Peyer's patch (tissue), 4 donors: ENCODE results near the gene NME7.

ENCODE experiments used
- CTCF ChIP-seq, 6 experiments: fragments of 450-650 bp in 4 of 6; fragments of 200-600 bp in 2 of 6; sonication (generic) in 1 of 6; IDR thresholded peaks; one replicate each; pipeline ENCODE4 v1.5.1; 2017 to 2019; ENCODE audit warnings: antibody characterized with exemption in 6 of 6, mild to moderate bottlenecking in 3 of 6, moderate library complexity in 1 of 6
- POLR2A ChIP-seq, 2 donors: fragments of 450-650 bp; IDR thresholded peaks; one replicate each; pipeline ENCODE4 v1.5.1; 2017; ENCODE audit warnings: antibody characterized with exemption in 2 of 2, mild to moderate bottlenecking in 2 of 2, moderate library complexity in 2 of 2

- TF ChIP-seq POLR2A (IDR thresholded peaks at IDR 0.05) (no peak), CTCF (IDR thresholded peaks at IDR 0.05) (no peak)
Observed at GRCh38 chr1:169235568-169235967, 132.0 kb downstream of the NME7 start.
